ENCODE data around the gene POC1A.

Gene POC1A

DNA sequence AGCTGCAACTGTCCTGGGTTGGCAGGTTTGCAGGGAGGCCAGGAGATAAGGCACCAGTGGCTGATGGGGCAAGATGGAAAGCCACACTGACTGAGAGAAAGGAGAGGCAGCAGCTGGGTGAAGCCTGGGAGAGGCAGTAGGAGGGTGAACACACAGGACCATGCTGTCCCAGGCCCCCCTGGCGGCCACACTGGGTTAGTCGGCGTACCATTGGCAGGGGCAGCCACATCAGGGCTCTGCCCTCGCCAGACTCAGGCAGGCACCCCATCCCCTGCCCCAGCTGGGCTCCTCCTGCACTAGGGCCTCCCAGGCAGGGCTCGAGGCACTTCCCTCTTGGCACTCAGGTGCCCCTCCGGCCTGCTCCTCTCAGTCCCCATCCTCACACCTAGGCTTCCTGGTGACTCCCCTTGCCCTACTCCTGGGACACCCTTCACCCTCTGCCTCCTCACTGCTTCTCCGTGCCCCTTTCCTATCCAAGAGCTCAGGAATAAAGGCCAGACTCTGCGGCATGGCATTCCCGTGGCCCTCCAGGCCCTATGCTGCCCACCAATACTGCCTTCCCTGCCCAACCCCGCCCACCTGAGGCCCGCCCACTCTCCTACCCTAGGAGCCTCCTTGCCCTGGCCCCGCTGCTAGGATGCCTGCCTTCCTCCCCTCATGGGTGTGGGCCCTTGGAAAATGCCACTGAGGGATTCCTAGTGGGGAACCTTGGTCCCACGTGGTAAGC, 69.1 kb downstream of the POC1A start:
- H3K4me3 Mint-ChIP-seq: peak overlapping the region in 1 of 2 donors; percentile 58
- DNase-seq (no peak), ATAC-seq (no peak)
- no peaks in the 10 kb centered on the region for H3K9me3 Mint-ChIP-seq
- no peaks in the 10 kb centered on the region for H3K27me3 Mint-ChIP-seq
- H3K27ac Mint-ChIP-seq: peak overlapping the region in 1 of 2 donors; percentile 77
- H3K4me1 Mint-ChIP-seq: peaks cover 36% of the 10 kb centered on the region

DNA sequence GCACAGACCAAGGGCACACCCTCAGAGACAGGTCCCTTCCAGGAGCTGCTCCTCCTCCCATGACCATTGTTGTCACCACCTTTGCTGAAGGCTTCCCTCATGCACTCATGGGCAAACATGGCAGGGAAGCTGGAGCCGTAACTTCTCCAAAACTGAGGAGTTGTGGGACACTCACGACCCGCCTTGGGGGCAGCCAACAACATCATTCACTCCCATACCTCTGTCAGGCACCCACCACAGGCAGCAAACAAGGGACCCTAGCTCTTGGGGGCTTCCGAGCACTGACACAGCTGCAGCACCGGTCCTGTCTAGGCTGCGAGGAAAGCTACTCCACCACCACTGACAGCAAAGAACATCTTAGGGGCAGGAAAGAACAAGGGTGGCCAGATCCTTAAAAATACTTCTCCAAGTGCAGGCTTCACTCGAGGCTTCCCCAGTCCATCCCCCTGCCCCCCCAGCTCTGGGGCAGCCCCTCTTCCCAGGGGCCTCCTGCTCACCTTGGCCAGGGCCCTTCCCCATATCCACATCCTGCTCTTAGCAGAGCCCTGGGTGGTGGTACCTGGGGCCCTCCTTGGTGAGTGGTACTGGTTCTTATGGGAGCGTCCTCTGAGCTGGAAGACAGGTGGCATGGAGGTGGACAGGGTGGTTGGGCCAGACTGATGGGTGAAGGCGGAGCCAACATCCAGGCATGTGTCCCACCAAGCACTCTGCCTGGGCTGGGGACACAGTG, 69.8 kb downstream of the POC1A start:
- Mint-ChIP-seq H3K4me1 (peaks cover 36% of the 10 kb centered on the region), H3K27ac (no peak overlapping the region)
- ATAC-seq: no peak

DNA sequence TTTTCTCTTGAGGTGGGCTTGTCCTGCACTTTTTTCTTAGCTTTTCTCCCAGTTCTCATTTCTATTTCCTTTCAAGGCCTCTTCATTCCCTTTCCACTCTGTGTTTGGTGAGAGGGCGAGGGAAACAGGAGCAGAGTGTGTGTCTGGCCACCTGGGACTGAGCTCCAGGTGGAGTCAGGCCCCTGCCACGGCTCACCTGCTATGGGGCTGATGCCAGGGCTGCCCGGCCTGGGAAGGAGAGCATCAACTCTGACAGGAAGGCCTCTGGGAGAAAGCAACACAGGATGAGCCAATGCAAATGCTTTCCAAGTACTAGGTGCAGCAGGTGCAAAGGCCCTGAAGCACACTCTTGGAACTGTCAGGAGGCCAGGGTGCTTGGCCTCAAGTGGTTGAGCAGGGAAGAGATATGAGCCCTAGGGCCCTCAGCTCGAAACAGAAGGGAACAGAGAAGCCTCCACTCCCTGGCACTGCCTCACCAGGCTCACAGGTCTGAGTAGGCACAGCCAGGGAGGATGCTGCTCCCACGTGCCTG, 70.6 kb downstream of the POC1A start:
- Mint-ChIP-seq H3K4me1 (peaks cover 36% of the 10 kb centered on the region), H3K27me3 (no peaks in the 10 kb centered on the region), H3K9me3 (no peaks in the 10 kb centered on the region), H3K4me3 (no peak overlapping the region), H3K27ac (no peak overlapping the region)
- ATAC-seq: no peak
- DNase-seq: no peak

More for the DNA sequence above, 69.8 kb downstream of the POC1A start:
- Mint-ChIP-seq H3K4me3 (no peak overlapping the region), H3K27me3 (no peaks in the 10 kb centered on the region), H3K9me3 (no peaks in the 10 kb centered on the region)
- no peak for DNase-seq

DNA sequence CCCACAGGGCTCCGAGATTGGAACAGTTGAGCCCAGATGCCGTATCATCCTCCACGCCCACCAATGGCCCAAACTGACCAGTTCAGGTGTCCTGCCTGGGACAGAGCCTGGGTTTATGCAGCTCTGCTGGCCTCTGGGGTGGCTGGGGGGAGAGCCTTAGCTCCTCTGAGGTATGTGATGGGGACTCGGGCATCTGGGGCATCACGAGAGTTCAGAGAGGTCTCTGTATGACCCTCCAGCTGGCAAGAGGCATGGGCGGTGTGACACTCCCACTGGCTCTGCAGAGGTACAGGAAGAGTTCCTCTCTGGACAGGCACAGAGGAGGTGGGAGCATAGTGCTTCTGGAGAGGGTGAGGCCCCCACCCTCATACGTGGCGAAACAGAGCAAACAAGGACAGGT, 71.3 kb downstream of the POC1A start:
- H3K27me3 Mint-ChIP-seq: no peaks in the 10 kb centered on the region
- no peaks in the 10 kb centered on the region for H3K9me3 Mint-ChIP-seq
- DNase-seq: no peak
- H3K4me3 Mint-ChIP-seq: no peak overlapping the region
- no peak overlapping the region for H3K27ac Mint-ChIP-seq
- no peak for ATAC-seq
- H3K4me1 Mint-ChIP-seq: peaks cover 34% of the 10 kb centered on the region

DNA sequence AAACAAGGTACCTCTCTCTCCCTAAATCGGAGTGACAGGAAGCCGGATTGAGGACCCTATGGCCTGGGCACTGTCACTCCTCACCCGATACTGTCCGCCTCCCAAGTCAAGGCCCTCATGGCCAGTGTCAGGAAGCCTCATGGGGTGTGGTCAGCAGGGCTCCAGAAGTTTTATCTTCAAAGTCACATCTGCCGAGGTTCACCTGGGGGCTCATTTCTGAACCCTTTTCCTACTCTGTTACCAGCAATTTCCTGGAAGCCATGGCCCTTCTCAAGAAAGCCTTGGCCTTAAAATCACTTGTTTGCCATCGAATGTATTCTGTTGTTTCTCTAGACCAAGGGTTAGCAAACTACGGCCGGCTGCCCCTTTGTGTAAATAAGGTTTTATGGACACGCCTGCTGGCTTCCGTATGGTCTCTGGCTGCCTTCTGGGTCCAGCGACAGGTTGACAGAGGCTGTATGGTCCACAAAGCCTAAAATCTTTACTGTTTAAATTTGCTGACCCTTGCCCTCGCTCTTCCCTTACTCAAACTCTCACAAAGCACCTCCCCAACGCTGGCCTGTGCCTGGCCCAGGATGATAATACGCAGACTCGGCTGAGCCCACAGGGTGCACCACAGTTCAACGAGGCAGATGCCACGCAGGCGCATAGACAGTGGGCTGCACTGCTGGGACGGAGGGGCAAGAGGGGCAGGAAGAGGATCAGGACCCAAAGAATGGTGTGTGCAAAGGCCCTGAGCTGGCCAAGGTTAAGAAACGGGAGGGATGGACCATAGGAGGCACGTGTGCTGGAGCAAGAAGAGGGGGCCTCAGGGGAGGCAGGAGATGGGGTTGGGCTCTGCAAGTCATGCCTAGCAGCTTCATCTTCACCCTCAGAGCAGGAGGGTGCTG, 73.1 kb downstream of the POC1A start:
- no peak for ATAC-seq
- Mint-ChIP-seq H3K27me3 (no peaks in the 10 kb centered on the region), H3K27ac (peak overlapping the region in 1 of 2 donors; percentile 79), H3K4me3 (no peak overlapping the region), H3K4me1 (peaks cover 15% of the 10 kb centered on the region), H3K9me3 (no peaks in the 10 kb centered on the region)
- DNase-seq: no peak

DNA sequence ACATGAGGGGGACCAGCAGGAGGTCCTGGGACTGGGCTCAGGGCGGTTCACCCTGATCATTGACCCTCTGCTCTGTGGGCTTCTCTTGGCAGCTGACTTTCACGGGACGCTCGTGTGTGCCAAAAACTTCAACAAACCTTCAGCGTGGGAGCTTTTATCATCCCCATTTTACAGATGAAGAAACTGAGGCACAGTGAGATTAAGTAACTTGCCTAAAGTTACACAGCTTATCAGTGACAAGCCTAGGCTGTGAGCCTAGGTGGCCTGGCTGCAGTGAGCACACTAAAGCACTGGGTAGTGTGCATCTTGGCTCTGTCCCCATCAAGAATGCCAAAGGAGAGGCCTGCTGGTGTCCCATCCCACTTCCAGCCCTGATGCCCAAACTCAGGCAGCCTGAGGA, 74.3 kb downstream of the POC1A start:
- ATAC-seq: no peak
- no peak for DNase-seq
- H3K27me3 Mint-ChIP-seq: no peaks in the 10 kb centered on the region
- H3K4me1 Mint-ChIP-seq: peaks cover 4% of the 10 kb centered on the region
- H3K4me3 Mint-ChIP-seq: no peak overlapping the region
- H3K9me3 Mint-ChIP-seq: no peaks in the 10 kb centered on the region
- H3K27ac Mint-ChIP-seq: no peak overlapping the region

DNA sequence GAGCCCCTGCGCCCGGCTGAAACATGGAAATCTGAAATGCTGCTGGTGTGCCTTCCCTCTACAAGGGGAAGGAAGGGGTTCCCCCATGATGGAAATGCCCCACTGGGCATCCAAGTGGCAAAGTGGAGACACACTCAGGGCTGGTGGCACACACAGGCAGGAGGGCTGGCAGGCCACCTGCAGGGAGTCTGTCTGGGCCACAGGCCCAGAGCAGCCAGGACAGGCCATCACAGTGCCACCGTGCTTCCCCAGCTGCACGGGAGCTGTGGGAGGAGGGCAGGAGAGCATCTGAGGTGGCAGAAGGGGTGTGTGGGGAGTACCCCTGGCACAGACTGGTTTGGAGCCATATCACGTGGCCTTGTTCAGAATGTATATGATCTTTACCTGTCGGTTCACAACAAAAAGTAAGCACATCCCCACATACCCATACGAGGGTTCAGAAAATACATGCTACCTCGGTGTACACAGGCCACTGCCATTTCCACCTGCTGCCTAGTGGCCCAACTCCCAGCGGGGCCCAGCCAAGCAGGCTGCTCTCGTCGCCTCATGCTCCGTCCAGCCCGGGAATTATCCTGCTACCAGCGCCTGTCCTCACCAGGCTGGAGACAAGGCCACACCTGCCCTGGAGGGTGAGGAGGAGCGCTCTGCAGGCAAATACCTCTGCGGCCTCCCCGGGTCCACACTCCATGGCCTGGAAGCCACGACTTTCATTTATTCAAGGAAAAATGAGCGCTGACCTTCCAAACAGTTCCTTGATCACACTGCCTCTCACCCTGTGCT, 75.3 kb downstream of the POC1A start:
- peak overlapping the region in 1 of 2 donors; percentile 83 for H3K27ac Mint-ChIP-seq
- H3K9me3 Mint-ChIP-seq: no peaks in the 10 kb centered on the region
- no peak for DNase-seq
- H3K4me1 Mint-ChIP-seq: no peaks in the 10 kb centered on the region
- ATAC-seq: no peak
- no peaks in the 10 kb centered on the region for H3K27me3 Mint-ChIP-seq
- no peak overlapping the region for H3K4me3 Mint-ChIP-seq

DNA sequence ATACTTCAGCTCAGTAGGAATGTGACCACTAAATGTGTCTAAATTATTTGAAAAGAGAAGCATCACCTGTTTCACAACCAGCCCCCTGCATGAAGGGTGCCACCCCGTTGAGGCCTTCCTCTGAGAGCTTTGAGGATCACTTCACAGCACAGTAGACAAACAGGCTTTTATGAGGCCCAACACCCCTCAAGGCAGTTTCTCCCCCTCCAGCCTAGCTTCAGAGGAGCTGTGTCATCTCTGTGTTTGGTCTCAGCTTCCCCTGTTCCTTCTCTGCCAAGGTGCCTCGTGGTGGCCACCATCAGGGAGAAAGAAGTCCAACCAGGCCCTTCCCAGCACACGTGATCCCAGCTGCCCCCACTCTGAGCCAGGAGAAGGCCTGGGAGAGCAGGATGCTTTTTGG, 76.3 kb downstream of the POC1A start:
- no peak for DNase-seq
- H3K27me3 Mint-ChIP-seq: no peaks in the 10 kb centered on the region
- no peaks in the 10 kb centered on the region for H3K9me3 Mint-ChIP-seq
- no peak for ATAC-seq
- no peak overlapping the region for H3K27ac Mint-ChIP-seq
- no peak overlapping the region for H3K4me3 Mint-ChIP-seq
- no peaks in the 10 kb centered on the region for H3K4me1 Mint-ChIP-seq

DNA sequence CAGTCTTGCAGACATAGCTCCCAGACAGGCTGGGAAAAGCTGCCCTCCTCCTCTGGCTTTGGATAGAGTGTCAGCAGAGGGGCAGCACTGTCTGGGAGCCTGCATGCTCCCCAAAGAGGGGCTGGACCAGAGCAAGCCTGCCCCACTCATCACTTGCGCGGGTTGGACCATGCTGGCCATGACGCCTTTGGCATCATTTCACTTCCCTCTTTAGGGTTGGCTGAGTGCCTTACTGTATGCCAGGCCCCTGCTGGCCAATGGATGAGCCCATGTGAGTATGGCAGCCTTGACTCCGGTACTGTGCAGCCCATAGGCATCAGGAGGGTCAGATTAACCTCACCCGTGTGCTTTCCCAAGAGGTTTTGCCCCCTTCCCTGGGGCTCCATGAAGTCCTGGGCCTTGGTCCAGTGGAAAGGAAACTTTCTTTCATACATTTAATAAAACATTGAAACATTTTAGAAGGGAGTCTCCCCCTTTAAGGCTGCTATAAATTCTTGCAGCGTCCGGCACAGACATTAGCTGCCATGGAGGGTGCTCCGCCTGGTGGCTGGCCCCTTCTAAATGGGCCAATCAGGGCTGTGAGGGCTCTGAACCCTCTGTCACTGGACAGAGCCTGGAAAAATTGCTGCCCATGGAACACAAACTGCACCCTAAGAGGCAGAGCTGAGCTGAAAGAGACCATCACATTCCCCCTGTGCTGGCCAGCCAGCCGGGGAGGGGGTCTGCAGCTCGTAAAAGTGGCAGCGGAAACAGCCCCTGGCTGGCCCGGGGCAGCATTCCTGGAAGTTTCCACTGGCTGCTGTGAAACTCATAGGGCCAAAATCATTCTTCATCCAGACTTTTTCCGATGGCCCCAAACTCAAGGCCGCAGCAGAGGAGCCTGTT, 77.1 kb downstream of the POC1A start:
- Mint-ChIP-seq H3K27ac (peak overlapping the region in 1 of 2 donors; percentile 80), H3K4me1 (peaks cover 6% of the 10 kb centered on the region), H3K27me3 (no peaks in the 10 kb centered on the region), H3K9me3 (no peaks in the 10 kb centered on the region), H3K4me3 (no peak overlapping the region)
- DNase-seq (no peak), ATAC-seq (no peak)

DNA sequence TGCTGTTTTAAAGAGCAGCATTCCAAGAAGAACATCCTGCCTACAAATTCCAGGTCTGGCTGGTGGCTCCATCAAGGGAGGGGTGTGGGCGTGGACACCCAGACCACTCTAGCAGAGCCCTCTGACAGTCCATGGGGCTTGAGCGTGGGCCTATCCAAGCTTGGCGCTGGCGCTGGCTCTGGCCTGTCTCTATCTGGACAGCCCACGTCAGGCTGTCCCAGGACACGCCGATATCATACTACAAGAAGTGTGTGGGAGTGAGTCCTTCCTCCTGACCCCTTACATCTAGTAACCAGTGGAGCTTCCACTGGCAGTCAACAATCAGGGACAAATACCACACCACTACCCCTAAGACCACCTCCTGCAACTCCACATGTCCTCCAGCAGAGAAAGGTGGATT, 80.7 kb downstream of the POC1A start:
- ATAC-seq: no peak
- H3K4me1 Mint-ChIP-seq: peaks cover 20% of the 10 kb centered on the region
- no peaks in the 10 kb centered on the region for H3K9me3 Mint-ChIP-seq
- no peak overlapping the region for H3K27ac Mint-ChIP-seq
- H3K27me3 Mint-ChIP-seq: no peaks in the 10 kb centered on the region
- H3K4me3 Mint-ChIP-seq: no peak overlapping the region
- DNase-seq: no peak

DNA sequence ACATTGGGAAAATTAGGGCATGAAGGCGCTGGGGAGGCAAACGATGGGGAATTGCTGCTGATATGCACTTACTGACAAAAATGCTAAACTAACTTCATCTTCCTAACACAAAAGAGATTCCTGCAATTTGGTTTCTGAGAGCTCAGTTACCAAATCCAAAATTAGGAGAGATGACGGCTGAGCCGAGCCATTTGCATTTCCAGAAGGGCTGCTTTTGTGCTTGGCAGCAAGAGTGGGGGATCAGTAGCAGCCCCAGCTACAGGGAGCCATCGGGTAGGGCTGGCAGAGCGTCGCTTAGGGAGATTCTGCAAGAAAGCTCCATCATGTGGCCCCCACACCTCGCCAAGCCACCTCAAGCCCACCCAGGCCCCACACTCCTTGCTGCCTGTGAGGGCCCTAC, 81.8 kb downstream of the POC1A start:
- DNase-seq: no peak
- no peaks in the 10 kb centered on the region for H3K27me3 Mint-ChIP-seq
- ATAC-seq: no peak
- no peak overlapping the region for H3K4me3 Mint-ChIP-seq
- peaks cover 20% of the 10 kb centered on the region for H3K4me1 Mint-ChIP-seq
- H3K9me3 Mint-ChIP-seq: no peaks in the 10 kb centered on the region
- H3K27ac Mint-ChIP-seq: peak overlapping the region; percentile 19 to 80

DNA sequence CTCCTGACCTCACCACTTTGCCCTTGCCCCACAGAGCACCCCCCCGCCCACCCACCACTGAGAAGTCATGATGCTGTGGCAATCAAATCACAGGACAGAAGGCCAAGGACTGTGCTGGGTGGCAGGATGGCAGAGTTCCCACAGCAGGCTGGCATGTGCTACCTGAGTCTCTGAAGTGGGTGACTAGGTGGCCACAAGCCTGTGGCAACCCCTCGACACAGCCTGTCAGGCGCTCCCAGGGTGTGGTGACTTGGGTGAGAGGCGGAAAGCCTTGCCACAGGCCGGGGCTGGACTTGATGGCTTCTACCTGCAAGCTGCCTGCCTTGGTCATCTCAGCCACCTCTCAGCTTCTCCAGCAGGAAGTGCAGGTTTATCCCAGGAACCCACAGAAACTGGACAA, 82.2 kb downstream of the POC1A start:
- Mint-ChIP-seq H3K27me3 (no peaks in the 10 kb centered on the region), H3K4me1 (peaks cover 20% of the 10 kb centered on the region), H3K4me3 (no peak overlapping the region), H3K9me3 (no peaks in the 10 kb centered on the region), H3K27ac (no peak overlapping the region)
- DNase-seq (no peak), ATAC-seq (peak; percentile 51)

DNA sequence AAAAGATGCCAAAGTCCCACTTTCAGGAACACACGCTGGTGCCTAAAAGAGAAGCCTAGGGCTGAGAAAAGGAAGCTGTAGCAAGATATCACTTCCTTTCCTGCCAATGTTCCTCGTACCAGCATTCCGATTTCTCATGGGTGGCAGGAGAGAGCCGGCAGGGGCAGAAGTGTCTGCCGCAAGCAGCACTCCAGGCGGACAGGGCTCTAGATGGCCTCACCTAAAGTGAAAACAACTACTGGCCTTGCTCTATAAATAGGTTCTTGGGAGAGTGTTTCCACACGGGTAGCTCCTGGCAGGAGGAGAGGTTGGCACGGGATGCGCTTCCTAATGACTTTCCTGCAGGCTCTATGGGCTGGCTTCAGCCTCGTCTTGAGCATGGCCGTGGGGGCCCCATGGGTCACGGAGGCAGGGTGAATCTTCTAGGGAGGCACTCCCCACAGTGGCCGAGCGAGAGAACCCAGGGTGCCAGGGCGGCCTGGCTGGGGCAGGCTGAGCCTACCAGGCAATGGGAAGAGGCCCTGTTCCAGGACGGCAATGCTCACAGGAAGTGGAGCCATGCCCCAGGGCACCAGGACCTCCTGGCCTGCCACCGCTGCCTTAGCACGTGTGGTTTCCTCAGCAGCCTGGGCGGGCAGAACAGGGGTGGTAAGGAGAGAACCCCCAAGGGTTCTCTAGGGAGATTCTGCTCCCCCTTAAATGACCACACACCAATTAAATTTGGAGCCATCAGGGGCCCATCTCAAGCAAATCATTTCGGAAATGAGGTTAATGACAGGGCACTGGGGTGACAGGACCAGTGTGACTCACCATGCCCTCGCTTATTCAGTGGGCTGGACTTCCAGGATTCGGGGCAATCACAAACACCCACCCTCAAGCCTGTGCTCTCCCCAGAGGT, 83.2 kb downstream of the POC1A start:
- Mint-ChIP-seq H3K4me3 (no peak overlapping the region), H3K27ac (no peak overlapping the region), H3K4me1 (peaks cover 20% of the 10 kb centered on the region), H3K9me3 (no peaks in the 10 kb centered on the region), H3K27me3 (no peaks in the 10 kb centered on the region)
- ATAC-seq (peak; percentile 44), DNase-seq (no peak)

All from stimulated activated naive CD8-positive, alpha-beta T cell treated with anti-CD3 and anti-CD28 coated beads, Interleukin-15, amount 100 ng/mL, for 72 hours (primary cell).